Gastroesophageal sphincter (tissue), 4 donors: ENCODE measurements around the gene AP3S2. TPM values are rescaled to one million over a fixed set of nuclear protein-coding genes. Genes with fewer than 3 reads are reported as not detected.

Experiments
- ATAC-seq: fragments of 150-250 bp; one replicate; pipeline ENCODE4 v1.9.1; 2016; ENCODE audit warnings: mild to moderate bottlenecking, moderate library complexity
- H3K27ac ChIP-seq, 4 donors: fragments of 200-600 bp; sonication (generic) in 3 of 4; 1 replicate in 3 of 4; 2 replicates in 1 of 4; pipeline ENCODE4 v1.5.1; 2016 to 2019
- H3K27me3 ChIP-seq: fragments of 200-600 bp; sonication (generic); one replicate; pipeline ENCODE4 v1.5.1; 2019
- H3K36me3 ChIP-seq, 2 donors: fragments of 200-600 bp; sonication (generic); one replicate each; pipeline ENCODE4 v1.5.1; 2019; ENCODE audit warnings: control low read depth in 1 of 2
- H3K4me1 ChIP-seq, 3 donors: fragments of 200-600 bp; sonication (generic); 1 replicate in 2 of 3; 2 replicates in 1 of 3; pipeline ENCODE4 v1.5.1; 2016 to 2019; ENCODE audit warnings: control low read depth in 2 of 3
- H3K4me3 ChIP-seq, 2 donors: fragments of 200-600 bp; sonication (generic); one replicate each; pipeline ENCODE4 v1.5.1; 2019; ENCODE audit warnings: mild to moderate bottlenecking in 1 of 2, moderate library complexity in 1 of 2
- H3K9me3 ChIP-seq, 3 donors: fragments of 200-600 bp; sonication (generic); one replicate each; pipeline ENCODE4 v1.5.1; 2017 to 2019; ENCODE audit warnings: control low read depth in 2 of 3
- EP300 ChIP-seq: sonication (generic); formaldehyde crosslinking; IDR thresholded peaks from one replicate; pipeline ENCODE4 v1.6.1; 2017; ENCODE audit warnings: antibody characterized with exemption, mild to moderate bottlenecking
- POLR2A ChIP-seq, 2 donors: fragments of 450-650 bp; IDR thresholded peaks; one replicate each; pipeline ENCODE4 v1.6.1; 2017; ENCODE audit warnings: antibody characterized with exemption in 2 of 2, mild to moderate bottlenecking in 2 of 2, moderate library complexity in 1 of 2
- POLR2AphosphoS5 ChIP-seq: sonication (generic); formaldehyde crosslinking; IDR thresholded peaks from one replicate; pipeline ENCODE4 v1.6.1; 2017; ENCODE audit warnings: antibody characterized with exemption
- WGBS, 2 donors: methylation state at CpG; one replicate each; pipeline ENCODE4 v1.1.5; 2018; ENCODE audit warnings: low coverage in 1 of 2; 5-methylcytosine and 5-hydroxymethylcytosine counted together
- total RNA-seq, 4 donors: library from RNA; depleted of rRNA; stranded (reverse); fragments of >200 nt; gene quantifications; one replicate each; pipeline ENCODE4 v1.1.0, GENCODE V29; 2016
- TF ChIP-seq, protein P1 (sequence below), 4 experiments: fragments of 200-600 bp in 2 of 4; fragments of 450-650 bp in 2 of 4; sonication (generic) in 1 of 4; IDR thresholded peaks; one replicate each; pipeline ENCODE4 v1.5.1; 2017 to 2019; ENCODE audit warnings: antibody characterized with exemption in 4 of 4, mild to moderate bottlenecking in 2 of 4, moderate library complexity in 2 of 4

Gene AP3S2
- total RNA-seq, 4 donors from 2014 or later, result 38.9 to 60.2 (median 46.2) TPM

GRCh38 chr15:89916660-89917059, 22.9 kb upstream of the AP3S2 start:
- Histone ChIP-seq H3K27ac (no peak overlapping the region), H3K27me3 (peaks cover 6% of the 10 kb centered on the region), H3K4me1 (peaks cover 0 to 14% (median 0%) of the 10 kb centered on the region in 3 donors), H3K4me3 (no peak overlapping the region), H3K9me3 (no peaks in the 10 kb centered on the region), H3K36me3 (no peaks in the 10 kb centered on the region)
- no peak for ATAC-seq
- no peak for TF ChIP-seq EP300
- TF ChIP-seq, protein P1, sequence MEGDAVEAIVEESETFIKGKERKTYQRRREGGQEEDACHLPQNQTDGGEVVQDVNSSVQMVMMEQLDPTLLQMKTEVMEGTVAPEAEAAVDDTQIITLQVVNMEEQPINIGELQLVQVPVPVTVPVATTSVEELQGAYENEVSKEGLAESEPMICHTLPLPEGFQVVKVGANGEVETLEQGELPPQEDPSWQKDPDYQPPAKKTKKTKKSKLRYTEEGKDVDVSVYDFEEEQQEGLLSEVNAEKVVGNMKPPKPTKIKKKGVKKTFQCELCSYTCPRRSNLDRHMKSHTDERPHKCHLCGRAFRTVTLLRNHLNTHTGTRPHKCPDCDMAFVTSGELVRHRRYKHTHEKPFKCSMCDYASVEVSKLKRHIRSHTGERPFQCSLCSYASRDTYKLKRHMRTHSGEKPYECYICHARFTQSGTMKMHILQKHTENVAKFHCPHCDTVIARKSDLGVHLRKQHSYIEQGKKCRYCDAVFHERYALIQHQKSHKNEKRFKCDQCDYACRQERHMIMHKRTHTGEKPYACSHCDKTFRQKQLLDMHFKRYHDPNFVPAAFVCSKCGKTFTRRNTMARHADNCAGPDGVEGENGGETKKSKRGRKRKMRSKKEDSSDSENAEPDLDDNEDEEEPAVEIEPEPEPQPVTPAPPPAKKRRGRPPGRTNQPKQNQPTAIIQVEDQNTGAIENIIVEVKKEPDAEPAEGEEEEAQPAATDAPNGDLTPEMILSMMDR (IDR thresholded peaks at IDR 0.05), result no peak
- WGBS, 2 donors, result 50 to 91% methylated on average over 2 to 3 of the region's 3 CpGs

- peak; percentile 4 for TF ChIP-seq POLR2AphosphoS5
- TF ChIP-seq, protein P1 (IDR thresholded peaks at IDR 0.05), result peak in 2 of 4 experiments; percentile 26 to 30
- no peak for TF ChIP-seq EP300
- peak in 1 of 2 donors; percentile 22 for TF ChIP-seq POLR2A (IDR thresholded peaks at IDR 0.05)
- Histone ChIP-seq H3K27me3 (no peaks in the 10 kb centered on the region), H3K9me3 (no peaks in the 10 kb centered on the region), H3K4me1 (peaks cover 0 to 28% (median 0%) of the 10 kb centered on the region in 3 donors), H3K27ac (peak within 1 kb of the TSS; percentile 54 to 87 (median 85)), H3K4me3 (peak within 1 kb of the TSS; percentile 88 to 93), H3K36me3 (peaks cover 0 to 27% of the 10 kb centered on the region in 2 donors)
- peak; percentile 84 for ATAC-seq
- 39% methylated on average over 8 of the region's 57 CpGs; no CpG with 5 or more reads in 1 of the 2 donors for WGBS, 2 donors
Measured at GRCh38 chr15:89912674-89913396, 19.0 kb upstream of the AP3S2 start, which contains the start of gene ARPIN. TSS of gene ARPIN (minus strand) at chr15:89912952. CDS start at chr15:89912835, 117 bp downstream.

GRCh38 chr15:89912145-89912673, 18.4 kb upstream of the AP3S2 start:
- peak overlapping the region; percentile 88 to 93 for H3K4me3 ChIP-seq
- WGBS, 2 donors, result 0 to 15% methylated on average over 3 to 5 of the region's 36 CpGs
- H3K36me3 ChIP-seq, result peaks cover 0 to 33% of the 10 kb centered on the region in 2 donors
- TF ChIP-seq EP300 (no peak), POLR2A (IDR thresholded peaks at IDR 0.05) (no peak), POLR2AphosphoS5 (no peak)
- TF ChIP-seq, protein P1 (IDR thresholded peaks at IDR 0.05), result no peak
- no peaks in the 10 kb centered on the region for H3K9me3 ChIP-seq
- peak; percentile 77 for ATAC-seq
- peak overlapping the region; percentile 54 to 87 (median 85) for H3K27ac ChIP-seq
- H3K27me3 ChIP-seq, result no peaks in the 10 kb centered on the region
- H3K4me1 ChIP-seq, result peaks cover 0 to 28% (median 0%) of the 10 kb centered on the region in 3 donors

DNA sequence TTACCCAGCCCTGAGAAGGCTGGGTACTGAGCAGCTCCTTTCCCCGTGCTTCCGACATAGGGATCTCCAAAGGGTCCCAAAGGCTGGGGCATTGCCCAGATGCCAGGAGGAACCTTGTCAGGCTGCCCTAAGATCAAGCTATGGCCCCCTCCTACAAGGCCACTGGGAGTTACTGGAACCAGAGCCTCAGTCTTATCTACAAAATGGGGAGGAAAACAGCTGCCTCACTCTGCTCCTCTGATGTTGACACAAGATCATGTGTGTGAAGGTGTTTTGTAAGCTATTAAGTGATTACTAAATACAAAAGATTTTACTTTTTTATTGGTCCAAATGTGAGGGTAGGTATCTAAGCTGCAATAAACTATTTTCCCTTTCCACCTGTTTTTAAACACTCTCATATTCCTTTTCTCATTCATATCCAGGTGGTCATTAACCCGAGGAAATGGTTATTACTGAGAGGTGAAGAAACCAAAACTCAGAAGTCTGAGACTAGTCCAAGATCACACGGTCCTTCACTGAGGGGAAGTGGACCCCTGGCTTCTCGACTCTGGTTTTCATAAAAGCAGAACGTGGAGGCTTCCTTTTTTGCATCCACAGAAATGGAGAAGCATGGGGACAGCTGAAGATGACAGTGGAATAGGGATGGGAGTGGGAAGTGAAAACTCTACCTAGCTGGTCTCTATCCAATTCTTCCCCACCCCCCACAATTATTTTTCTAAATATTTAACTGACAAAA, 17.3 kb upstream of the AP3S2 start:
- 76 to 78% methylated on average over 4 to 6 of the region's 6 CpGs for WGBS, 2 donors
- H3K36me3 ChIP-seq, result peaks cover 0 to 45% of the 10 kb centered on the region in 2 donors
- ATAC-seq, result no peak
- H3K9me3 ChIP-seq, result no peaks in the 10 kb centered on the region
- H3K4me3 ChIP-seq, result no peak overlapping the region
- H3K27me3 ChIP-seq, result no peaks in the 10 kb centered on the region
- H3K27ac ChIP-seq, result no peak overlapping the region
- H3K4me1 ChIP-seq, result peaks cover 0 to 28% (median 0%) of the 10 kb centered on the region in 3 donors
- TF ChIP-seq POLR2A (IDR thresholded peaks at IDR 0.05), result no peak
- TF ChIP-seq, protein P1 (IDR thresholded peaks at IDR 0.05), result no peak
